DND-41 (cell line): ENCODE data around the gene ORC1.
A peak's percentile ranks its signal among the peaks of the same experiment; 100 is the strongest.

ENCODE experiments used
- ATAC-seq: fragments of 200-7000 bp; cut with Tn5 transposase; 3 replicates; pipeline ENCODE4 v1.9.1; 2021; ENCODE audit warnings: low read depth; ENCODE audit not compliant: insufficient read depth
- DNase-seq: peaks from one replicate; pipeline ENCODE4 v3.0.0-alpha.2; 2020
- H2AFZ ChIP-seq: 2 replicates; pipeline ENCODE4 v1.6.0; 2012; ENCODE audit warnings: low read depth, low read length
- H3K27ac ChIP-seq: 2 replicates; pipeline ENCODE4 v1.5.1; 2012; ENCODE audit warnings: low read length, inconsistent platforms
- H3K27me3 ChIP-seq: fragments of 200-600 bp; sonication (generic); 2 replicates; pipeline ENCODE4 v1.6.0; 2012; ENCODE audit warnings: low read length, mild to moderate bottlenecking, inconsistent platforms; ENCODE audit not compliant: insufficient read depth, poor library complexity
- H3K36me3 ChIP-seq: 2 replicates; pipeline ENCODE4 v1.5.1; 2012; ENCODE audit warnings: low read length, inconsistent platforms; ENCODE audit not compliant: insufficient read depth
- H3K4me1 ChIP-seq: 2 replicates; pipeline ENCODE4 v1.5.1; 2012; ENCODE audit warnings: mild to moderate bottlenecking, low read length; ENCODE audit not compliant: insufficient read depth
- H3K4me2 ChIP-seq: 2 replicates; pipeline ENCODE4 v1.6.0; 2012; ENCODE audit warnings: mild to moderate bottlenecking, moderate library complexity, low read length, inconsistent platforms; ENCODE audit not compliant: insufficient read depth
- H3K4me3 ChIP-seq, 2 experiments: fragments of 200-600 bp in 1 of 2; shearing (Covaris generic) in 1 of 2; 2 replicates each; pipeline ENCODE4 v1.5.1; 2012 to 2016; ENCODE audit warnings: inconsistent platforms in 2 of 2, low read length in 2 of 2, mild to moderate bottlenecking in 2 of 2, low read depth in 1 of 2, moderate library complexity in 1 of 2
- H3K79me2 ChIP-seq: 2 replicates; pipeline ENCODE4 v1.6.0; 2012; ENCODE audit warnings: low read length, inconsistent platforms; ENCODE audit not compliant: insufficient read depth
- H3K9ac ChIP-seq: 2 replicates; pipeline ENCODE4 v1.6.0; 2012; ENCODE audit warnings: low read depth, mild to moderate bottlenecking, inconsistent platforms, low read length, moderate library complexity
- H3K9me3 ChIP-seq: 2 replicates; pipeline ENCODE4 v1.5.1; 2012; ENCODE audit warnings: low read length, moderate library complexity, mild to moderate bottlenecking, inconsistent platforms; ENCODE audit not compliant: insufficient read depth, severe bottlenecking
- H4K20me1 ChIP-seq: 2 replicates; pipeline ENCODE4 v1.6.0; 2012; ENCODE audit warnings: low read length; ENCODE audit not compliant: insufficient read depth
- EZH2 ChIP-seq: IDR thresholded peaks from 3 replicates; pipeline ENCODE4 v1.6.1; 2012; ENCODE audit warnings: borderline replicate concordance, low read depth, mild to moderate bottlenecking, moderate library complexity, low read length, inconsistent platforms; ENCODE audit not compliant: severe bottlenecking
- TF ChIP-seq, protein P1 (sequence below): IDR thresholded peaks from 2 replicates; pipeline ENCODE4 v1.5.1; 2012; ENCODE audit warnings: borderline replicate concordance, low read length, moderate library complexity, mild to moderate bottlenecking; ENCODE audit not compliant: poor library complexity, severe bottlenecking; ENCODE audit errors: extremely low read depth

Gene ORC1

DNA sequence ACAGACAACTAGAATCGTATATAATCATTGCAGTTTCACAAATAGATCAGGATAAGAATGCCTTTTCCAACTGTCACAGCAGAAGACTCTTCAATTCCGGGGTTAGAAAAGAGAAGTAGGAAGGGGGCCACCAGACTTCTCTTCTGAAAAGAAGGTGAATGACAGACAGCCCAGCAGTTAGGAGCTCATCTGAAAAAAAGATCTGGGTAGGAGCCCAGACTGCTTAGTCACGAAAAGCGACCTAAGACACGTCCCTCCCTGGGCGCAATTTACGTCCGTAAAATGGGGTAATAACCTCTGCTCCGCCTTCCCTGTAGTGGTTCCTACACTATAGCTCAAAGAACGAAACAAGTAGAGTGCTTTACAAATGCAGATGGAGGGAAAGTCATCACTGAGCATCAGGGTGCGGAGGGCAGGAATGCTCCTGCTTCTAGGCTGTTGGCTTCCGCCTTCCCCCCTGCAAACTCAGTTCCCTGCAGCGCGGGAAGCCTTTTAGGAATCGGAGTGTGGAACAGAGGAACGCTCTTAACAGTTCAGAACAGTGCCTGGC lies 582 bp downstream of the ORC1 start:
- DNase-seq (peak; percentile 64), ATAC-seq (peak; percentile 60)
- Histone ChIP-seq H3K4me2 (peak overlapping the region; percentile 80), H3K9ac (peak overlapping the region; percentile 81), H3K79me2 (peaks cover 91% of the 10 kb centered on the region), H2AFZ (peak overlapping the region; percentile 83), H3K4me1 (peaks cover 46% of the 10 kb centered on the region), H3K36me3 (peaks cover 67% of the 10 kb centered on the region), H3K27me3 (no peaks in the 10 kb centered on the region), H3K27ac (peak overlapping the region; percentile 95), H4K20me1 (peaks cover 16% of the 10 kb centered on the region; the same call in 1 of the 2 replicates), H3K4me3 (peak overlapping the region; percentile 63 to 80), H3K9me3 (no peaks in the 10 kb centered on the region)
- TF ChIP-seq, protein P1, sequence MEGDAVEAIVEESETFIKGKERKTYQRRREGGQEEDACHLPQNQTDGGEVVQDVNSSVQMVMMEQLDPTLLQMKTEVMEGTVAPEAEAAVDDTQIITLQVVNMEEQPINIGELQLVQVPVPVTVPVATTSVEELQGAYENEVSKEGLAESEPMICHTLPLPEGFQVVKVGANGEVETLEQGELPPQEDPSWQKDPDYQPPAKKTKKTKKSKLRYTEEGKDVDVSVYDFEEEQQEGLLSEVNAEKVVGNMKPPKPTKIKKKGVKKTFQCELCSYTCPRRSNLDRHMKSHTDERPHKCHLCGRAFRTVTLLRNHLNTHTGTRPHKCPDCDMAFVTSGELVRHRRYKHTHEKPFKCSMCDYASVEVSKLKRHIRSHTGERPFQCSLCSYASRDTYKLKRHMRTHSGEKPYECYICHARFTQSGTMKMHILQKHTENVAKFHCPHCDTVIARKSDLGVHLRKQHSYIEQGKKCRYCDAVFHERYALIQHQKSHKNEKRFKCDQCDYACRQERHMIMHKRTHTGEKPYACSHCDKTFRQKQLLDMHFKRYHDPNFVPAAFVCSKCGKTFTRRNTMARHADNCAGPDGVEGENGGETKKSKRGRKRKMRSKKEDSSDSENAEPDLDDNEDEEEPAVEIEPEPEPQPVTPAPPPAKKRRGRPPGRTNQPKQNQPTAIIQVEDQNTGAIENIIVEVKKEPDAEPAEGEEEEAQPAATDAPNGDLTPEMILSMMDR, result no peak
- TF ChIP-seq EZH2, result no peak

DNA sequence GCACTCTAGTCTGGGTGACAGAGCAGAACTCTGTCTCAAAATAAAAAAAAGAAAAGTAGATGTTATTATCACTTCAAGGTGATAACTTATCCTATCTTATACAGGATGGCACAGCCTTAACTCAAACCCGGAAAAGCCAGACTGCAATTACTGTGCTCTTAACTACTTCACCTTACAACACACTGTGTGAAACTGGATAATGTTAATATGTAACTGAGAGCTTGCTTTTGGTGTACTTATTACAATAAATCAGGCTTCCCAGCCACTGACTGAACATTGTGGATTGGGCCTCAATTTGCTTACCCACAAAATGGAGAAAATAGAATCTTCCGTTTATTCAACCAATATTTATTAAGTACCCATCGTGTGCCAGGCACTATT lies 1.4 kb downstream of the ORC1 start:
- TF ChIP-seq, protein P1, result no peak
- no peak for TF ChIP-seq EZH2
- no peaks in the 10 kb centered on the region for H3K9me3 ChIP-seq
- H3K4me1 ChIP-seq, result peaks cover 46% of the 10 kb centered on the region
- peaks cover 84% of the 10 kb centered on the region for H3K79me2 ChIP-seq
- H2AFZ ChIP-seq, result no peak overlapping the region
- H3K4me2 ChIP-seq, result peak overlapping the region; percentile 80
- ATAC-seq, result no peak
- DNase-seq, result no peak
- peaks cover 63% of the 10 kb centered on the region for H3K36me3 ChIP-seq
- peak overlapping the region; percentile 63 to 80; a peak in 3 of 4 replicates for H3K4me3 ChIP-seq
- peaks cover 16% of the 10 kb centered on the region; the same call in 1 of the 2 replicates for H4K20me1 ChIP-seq
- peak overlapping the region; percentile 81 for H3K9ac ChIP-seq
- H3K27ac ChIP-seq, result peak overlapping the region; percentile 95
- no peaks in the 10 kb centered on the region for H3K27me3 ChIP-seq

GRCh38 chr1:52400131-52400530 lies 4.1 kb downstream of the ORC1 start:
- no peak overlapping the region for H3K9ac ChIP-seq
- no peak overlapping the region for H3K4me3 ChIP-seq
- no peaks in the 10 kb centered on the region for H3K9me3 ChIP-seq
- no peak for TF ChIP-seq EZH2
- TF ChIP-seq, protein P1, result no peak
- DNase-seq (no peak), ATAC-seq (no peak)
- no peak overlapping the region for H3K27ac ChIP-seq
- no peaks in the 10 kb centered on the region for H3K27me3 ChIP-seq
- peaks cover 24% of the 10 kb centered on the region for H3K4me1 ChIP-seq
- H3K4me2 ChIP-seq, result peak overlapping the region; percentile 9; the same call in 1 of the 2 replicates
- no peak overlapping the region for H2AFZ ChIP-seq
- H4K20me1 ChIP-seq, result peaks cover 18% of the 10 kb centered on the region; the same call in 1 of the 2 replicates
- H3K36me3 ChIP-seq, result peaks cover 67% of the 10 kb centered on the region
- H3K79me2 ChIP-seq, result peaks cover 77% of the 10 kb centered on the region

- Histone ChIP-seq H3K79me2 (peaks cover 72% of the 10 kb centered on the region), H3K36me3 (peaks cover 72% of the 10 kb centered on the region), H4K20me1 (peaks cover 18% of the 10 kb centered on the region; the same call in 1 of the 2 replicates), H3K4me2 (no peak overlapping the region), H3K27me3 (no peaks in the 10 kb centered on the region), H3K9ac (no peak overlapping the region), H3K27ac (no peak overlapping the region), H3K4me3 (no peak overlapping the region), H2AFZ (no peak overlapping the region), H3K9me3 (no peaks in the 10 kb centered on the region), H3K4me1 (peaks cover 23% of the 10 kb centered on the region)
- TF ChIP-seq, protein P1, result no peak
- no peak for TF ChIP-seq EZH2
- ATAC-seq, result no peak
- DNase-seq, result no peak
Observed at GRCh38 chr1:52399629-52400028, 4.6 kb downstream of the ORC1 start.
